IMR-90 (cell line): ENCODE results near the gene MED4. TPM values are rescaled to one million over a fixed set of nuclear protein-coding genes. Genes with fewer than 3 reads are reported as not detected.

ENCODE experiments used
- ATAC-seq: fragments of 200-7000 bp; cut with Tn5 transposase; 2 replicates; pipeline ENCODE4 v1.9.1; 2020; ENCODE audit warnings: low read depth, mild to moderate bottlenecking, moderate library complexity
- BruUV-seq: library from RNA; stranded (reverse); fragments of 400-500 nt; replicated peaks from 2 replicates; lab custom pipeline; 2021; lab: Mats Ljungman, UMichigan
- CTCF ChIA-PET: fragments of 300-600 bp; formaldehyde crosslinking; extraction: SDS; loops from one replicate; lab custom pipeline; 2021; ENCODE audit warnings: antibody characterized with exemption; lab: Yijun Ruan, JAX
- POLR2A ChIA-PET: fragments of 300-600 bp; sonication (Branson Sonifier 250); formaldehyde crosslinking; loops from one replicate; lab custom pipeline; 2022; ENCODE audit warnings: antibody characterized with exemption; ENCODE audit not compliant: unreplicated experiment; lab: Charles Lee
- DNase-seq: peaks from one replicate; pipeline ENCODE4 v3.0.0; 2013
- H2AFZ ChIP-seq: replicated peaks from 2 replicates; pipeline ENCODE3; 2013; ENCODE audit warnings: low read length, mild to moderate bottlenecking; ENCODE audit not compliant: poor library complexity
- H2AK5ac ChIP-seq: 2 replicates; pipeline ENCODE4 v1.6.1; 2013; ENCODE audit warnings: low read depth, low read length, inconsistent platforms
- H2AK9ac ChIP-seq: replicated peaks from 2 replicates; pipeline ENCODE3; 2013; ENCODE audit warnings: mild to moderate bottlenecking, low read depth, low read length, moderate library complexity; ENCODE audit not compliant: poor library complexity
- H2BK120ac ChIP-seq: 2 replicates; pipeline ENCODE4 v1.6.1; 2013; ENCODE audit warnings: low read depth, low read length, inconsistent platforms
- H2BK15ac ChIP-seq: 3 replicates; pipeline ENCODE4 v1.6.1; 2013; ENCODE audit warnings: low read depth, low read length, inconsistent platforms
- H2BK20ac ChIP-seq: 2 replicates; pipeline ENCODE4 v1.6.1; 2013; ENCODE audit warnings: low read depth, mild to moderate bottlenecking, inconsistent platforms, low read length, moderate library complexity
- H2BK5ac ChIP-seq: 2 replicates; pipeline ENCODE4 v1.6.1; 2013; ENCODE audit warnings: mild to moderate bottlenecking, low read depth, low read length, inconsistent platforms; ENCODE audit not compliant: poor library complexity, severe bottlenecking
- H3K14ac ChIP-seq: replicated peaks from 2 replicates; pipeline ENCODE4 v1.6.1; 2013; ENCODE audit warnings: low read depth, low read length, inconsistent platforms
- H3K18ac ChIP-seq: 2 replicates; pipeline ENCODE4 v1.6.1; 2013; ENCODE audit warnings: low read depth, low read length, control low read depth
- H3K23ac ChIP-seq: 2 replicates; pipeline ENCODE4 v1.6.1; 2013; ENCODE audit warnings: low read depth, low read length, inconsistent platforms
- H3K27ac ChIP-seq: 2 replicates; pipeline ENCODE4 v1.5.1; 2013; ENCODE audit warnings: mild to moderate bottlenecking, control low read depth, low read length; ENCODE audit not compliant: insufficient read depth
- H3K27me3 ChIP-seq: 2 replicates; pipeline ENCODE4 v1.6.1; 2013; ENCODE audit warnings: low read length; ENCODE audit not compliant: control insufficient read depth, insufficient read depth
- H3K36me3 ChIP-seq: 2 replicates; pipeline ENCODE4 v1.6.1; 2013; ENCODE audit warnings: low read length, mixed read lengths; ENCODE audit not compliant: control insufficient read depth, insufficient read depth
- H3K4ac ChIP-seq: 2 replicates; pipeline ENCODE4 v1.6.1; 2013; ENCODE audit warnings: low read depth, low read length, inconsistent platforms
- H3K4me1 ChIP-seq: 2 replicates; pipeline ENCODE4 v1.6.1; 2013; ENCODE audit warnings: low read length, mixed read lengths; ENCODE audit not compliant: control insufficient read depth, insufficient read depth
- H3K4me2 ChIP-seq: 2 replicates; pipeline ENCODE4 v1.6.1; 2013; ENCODE audit warnings: low read depth, mild to moderate bottlenecking, control low read depth, low read length, moderate library complexity
- H3K4me3 ChIP-seq: 2 replicates; pipeline ENCODE4 v1.5.1; 2013; ENCODE audit warnings: low read depth, mild to moderate bottlenecking, control low read depth, low read length, moderate library complexity; ENCODE audit not compliant: insufficient read depth
- H3K56ac ChIP-seq: 2 replicates; pipeline ENCODE4 v1.6.1; 2013; ENCODE audit warnings: low read length, inconsistent platforms; ENCODE audit not compliant: insufficient read depth; ENCODE audit errors: extremely low read depth
- H3K79me1 ChIP-seq, 2 experiments: 2 replicates each; pipeline ENCODE4 v1.6.1; 2013; ENCODE audit warnings: low read length in 2 of 2, inconsistent platforms in 1 of 2, low read depth in 1 of 2
- H3K9ac ChIP-seq: 2 replicates; pipeline ENCODE4 v1.6.1; 2013; ENCODE audit warnings: low read depth, low read length, control low read depth
- H3K9me1 ChIP-seq: 2 replicates; pipeline ENCODE4 v1.6.1; 2013; ENCODE audit warnings: low read length, inconsistent platforms; ENCODE audit not compliant: insufficient read depth
- H3K9me3 ChIP-seq: 2 replicates; pipeline ENCODE4 v1.6.1; 2013; ENCODE audit warnings: low read length; ENCODE audit not compliant: control insufficient read depth, insufficient read depth
- H4K20me1 ChIP-seq: 2 replicates; pipeline ENCODE4 v1.6.1; 2013; ENCODE audit warnings: low read length, inconsistent platforms; ENCODE audit not compliant: insufficient read depth
- H4K5ac ChIP-seq: 2 replicates; pipeline ENCODE4 v1.6.1; 2013; ENCODE audit warnings: mild to moderate bottlenecking, low read depth, low read length, control low read depth
- H4K8ac ChIP-seq, 2 experiments: 2 replicates each; pipeline ENCODE4 v1.6.1; 2013; ENCODE audit warnings: low read depth in 2 of 2, low read length in 2 of 2, control low read depth in 1 of 2, inconsistent platforms in 1 of 2
- H4K91ac ChIP-seq: 2 replicates; pipeline ENCODE4 v1.6.1; 2013; ENCODE audit warnings: low read depth, low read length, inconsistent platforms; ENCODE audit not compliant: insufficient read depth
- CHD1 ChIP-seq: IDR thresholded peaks from 2 replicates; pipeline ENCODE4 v1.6.1; 2012; ENCODE audit warnings: low read depth, low read length, improper control_type of control experiment
- FOS ChIP-seq: fragments of 150-350 bp; IDR thresholded peaks from 2 replicates; pipeline ENCODE4 v1.6.1; 2016; ENCODE audit warnings: low read depth, low read length
- MAZ ChIP-seq: IDR thresholded peaks from 2 replicates; pipeline ENCODE4 v1.6.1; 2012; ENCODE audit warnings: low read depth, mild to moderate bottlenecking, low read length, improper control_type of control experiment, moderate library complexity, borderline replicate concordance
- MXI1 ChIP-seq: IDR thresholded peaks from 2 replicates; pipeline ENCODE4 v1.6.1; 2012; ENCODE audit warnings: low read depth, mild to moderate bottlenecking, low read length, moderate library complexity, borderline replicate concordance
- POLR2A ChIP-seq: IDR thresholded peaks from 2 replicates; pipeline ENCODE4 v1.6.1; 2012; ENCODE audit warnings: mild to moderate bottlenecking, low read depth, low read length
- RAD21 ChIP-seq: IDR thresholded peaks from 2 replicates; pipeline ENCODE4 v1.6.1; 2012; ENCODE audit warnings: low read length, improper control_type of control experiment
- RCOR1 ChIP-seq: IDR thresholded peaks from 2 replicates; pipeline ENCODE4 v1.6.1; 2012; ENCODE audit warnings: mild to moderate bottlenecking, low read length, improper control_type of control experiment; ENCODE audit not compliant: insufficient replicate concordance
- RFX5 ChIP-seq: IDR thresholded peaks from 2 replicates; pipeline ENCODE4 v1.8.0; 2012; ENCODE audit warnings: low read depth, mild to moderate bottlenecking, low read length, moderate library complexity
- SMC3 ChIP-seq: fragments of 150-350 bp; IDR thresholded peaks from 2 replicates; pipeline ENCODE4 v1.6.1; 2016; ENCODE audit warnings: low read depth, mild to moderate bottlenecking, antibody characterized with exemption, low read length, moderate library complexity
- whole genome bisulfite sequencing, 2 experiments: methylation state at CpG; one replicate each; pipeline versions ENCODE4 v1.1.5 to v1.1.7; 2013; ENCODE audit warnings: missing lambda C conversion rate in 2 of 2; ENCODE audit not compliant: insufficient read length in 1 of 2; ENCODE audit errors: extremely low coverage in 2 of 2; 5-methylcytosine and 5-hydroxymethylcytosine counted together
- dilution Hi-C: fragments of 300-500 bp; cut with HindIII; formaldehyde crosslinking; loops from one replicate; pipeline ENCODE4 v1.14.3; 2018; ENCODE audit warnings: low sequenced_read_pairs; ENCODE audit not compliant: unreplicated experiment
- in situ Hi-C: fragments of 300-500 bp; cut with MboI; formaldehyde crosslinking; loops from 3 replicates; pipeline ENCODE4 v1.14.3; 2019; ENCODE audit warnings: low sequenced_read_pairs, inconsistent platforms, mixed read lengths
- intact Hi-C: fragments of 100-400 bp; cut with micrococcal nuclease; formaldehyde crosslinking; loops from 2 replicates; pipeline ENCODE4 v1.10.0; 2022
- polyA plus RNA-seq, 3 experiments: library from polyadenylated mRNA; depleted of rRNA; stranded (reverse); fragments of >200 nt; gene quantifications; 2 replicates each; pipeline ENCODE4 v1.2.3, GENCODE V29; 2012; ENCODE audit warnings: low replicate concordance in 1 of 3
- total RNA-seq: library from RNA; depleted of rRNA; stranded (reverse); fragments of >200 nt; gene quantifications from 2 replicates; pipeline ENCODE4 v1.2.3, GENCODE V29; 2012
- TF ChIP-seq, protein P1 (sequence below): fragments of 150-350 bp; IDR thresholded peaks from 2 replicates; pipeline ENCODE4 v1.6.1; 2016; ENCODE audit warnings: low read depth, mild to moderate bottlenecking, low read length, moderate library complexity, borderline replicate concordance
- TF ChIP-seq, protein P2 (sequence below): fragments of 150-350 bp; IDR thresholded peaks from 2 replicates; pipeline ENCODE4 v1.6.1; 2017; ENCODE audit warnings: mild to moderate bottlenecking, antibody characterized with exemption, low read length, low read depth
- TF ChIP-seq, protein P3 (sequence below): conservative IDR thresholded peaks from 2 replicates; pipeline ENCODE4 v1.5.1; 2012; ENCODE audit warnings: mild to moderate bottlenecking, low read depth, low read length, improper control_type of control experiment

The MED4 gene
- total and polyA plus RNA-seq, 2 of the 4 experiments (the other 2 are of a cell fraction), result 25.3 to 40.5 TPM

DNA sequence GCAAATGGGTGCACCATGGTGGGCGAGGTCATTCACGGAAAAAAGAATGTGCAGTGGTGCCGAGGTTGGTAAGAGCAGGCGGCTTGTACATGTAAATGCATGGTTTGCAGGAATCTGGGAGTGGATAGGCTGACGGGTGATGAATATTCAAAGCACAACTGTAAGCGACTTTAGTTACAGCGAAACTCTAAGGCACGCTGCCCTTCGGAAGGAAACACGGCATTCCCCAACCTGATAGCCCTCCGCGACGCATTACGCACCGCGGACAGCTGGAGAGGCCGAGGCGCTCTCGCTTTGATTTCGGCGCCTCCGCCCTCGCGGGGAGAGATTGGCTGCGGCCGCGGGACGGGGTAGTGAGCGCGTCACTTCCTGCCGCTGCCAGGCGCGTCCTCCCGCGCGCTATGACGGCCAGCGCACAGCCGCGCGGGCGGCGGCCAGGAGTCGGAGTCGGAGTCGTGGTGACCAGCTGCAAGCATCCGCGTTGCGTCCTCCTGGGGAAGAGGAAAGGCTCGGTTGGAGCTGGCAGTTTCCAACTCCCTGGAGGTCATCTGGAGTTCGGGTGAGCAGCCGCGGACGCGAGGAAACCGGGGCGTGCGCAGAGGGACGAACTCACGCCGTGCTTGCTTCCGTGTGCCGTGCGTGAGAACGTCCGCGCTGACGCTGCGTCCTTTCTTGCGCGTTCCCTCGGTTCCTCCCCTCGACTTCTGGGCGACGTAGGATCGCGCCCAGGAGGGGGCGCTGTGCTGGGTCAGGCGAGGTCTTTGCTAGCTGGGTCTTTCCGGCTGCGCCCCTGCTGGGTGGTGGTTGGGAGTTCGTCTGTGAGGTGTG is 57.3 kb downstream of the MED4 start, which contains the start of gene NUDT15:
Gene NUDT15 (plus strand): TSS at position 381 of the 828 bp plus-strand sequence. CDS start 21 bp downstream, at position 402.
- Histone ChIP-seq H3K4me2 (peak within 1 kb of the TSS; percentile 94), H2BK120ac (peak within 1 kb of the TSS; percentile 87), H3K4ac (peak within 1 kb of the TSS; percentile 96), H4K8ac (peak within 1 kb of the TSS; percentile 92 to 99), H4K91ac (peak within 1 kb of the TSS; percentile 95), H3K56ac (peak within 1 kb of the TSS; percentile 91), H3K36me3 (peaks cover 1% of the 10 kb centered on the region; the same call in 1 of the 2 replicates), H3K4me1 (peaks cover 2% of the 10 kb centered on the region; the same call in 1 of the 2 replicates), H2AK5ac (peak within 1 kb of the TSS; percentile 73), H3K14ac (peak within 1 kb of the TSS; percentile 97), H2BK20ac (peak within 1 kb of the TSS; percentile 53; the same call in 1 of the 2 replicates), H4K20me1 (peaks cover 3% of the 10 kb centered on the region; the same call in 1 of the 2 replicates), H3K9me1 (peaks cover 5% of the 10 kb centered on the region; the same call in 1 of the 2 replicates), H3K27ac (peak within 1 kb of the TSS; percentile 91), H3K23ac (peak within 1 kb of the TSS; percentile 95), H3K4me3 (peak within 1 kb of the TSS; percentile 78), H3K9ac (peak within 1 kb of the TSS; percentile 89), H4K5ac (peak within 1 kb of the TSS; percentile 96), H2AK9ac (peak within 1 kb of the TSS; percentile 91), H3K27me3 (no peaks in the 10 kb centered on the region), H3K18ac (peak within 1 kb of the TSS; percentile 81), H2AFZ (peak within 1 kb of the TSS; percentile 99), H3K9me3 (no peaks in the 10 kb centered on the region), H2BK15ac (peak within 1 kb of the TSS; percentile 24; the same call in 1 of the 3 replicates), H3K79me1 (peaks cover 10 to 29% of the 10 kb centered on the region in 2 experiments), H2BK5ac (peak within 1 kb of the TSS; percentile 89)
- no TSS peak for BruUV-seq
- intact Hi-C loops (loop anchor here (5.0 kb wide), 1 partner anchor 730 kb away; no protein-coding TSS in a partner anchor), dilution Hi-C loops (no loop called here), in situ Hi-C loops (no loop called here)
- WGBS, 2 experiments, result 0% methylated on average over 48 of the region's 82 CpGs; no CpG with 5 or more reads in 1 of the 2 experiments
- DNase-seq (peak; percentile 96), ATAC-seq (peak; percentile 98)
- ChIA-PET POLR2A (no interaction called here), CTCF (interaction anchor here (0.5 to 3.8 kb wide), 6 partner anchors 10 to 568 kb away, joined by 3 to 13 read pairs (median 4); no protein-coding TSS in a partner anchor)
- TF ChIP-seq FOS (0 out of 2 replicates have a peak, but pooled peaks have one; percentile 22), RFX5 (no peak), SMC3 (peak; percentile 36; the same call in 1 of the 2 replicates), POLR2A (peak; percentile 98), RAD21 (peak; percentile 48), MAZ (peak; percentile 5; the same call in 1 of the 2 replicates), MXI1 (peak; percentile 99), RCOR1 (peak; percentile 17), CHD1 (no peak)
- TF ChIP-seq, protein P1, sequence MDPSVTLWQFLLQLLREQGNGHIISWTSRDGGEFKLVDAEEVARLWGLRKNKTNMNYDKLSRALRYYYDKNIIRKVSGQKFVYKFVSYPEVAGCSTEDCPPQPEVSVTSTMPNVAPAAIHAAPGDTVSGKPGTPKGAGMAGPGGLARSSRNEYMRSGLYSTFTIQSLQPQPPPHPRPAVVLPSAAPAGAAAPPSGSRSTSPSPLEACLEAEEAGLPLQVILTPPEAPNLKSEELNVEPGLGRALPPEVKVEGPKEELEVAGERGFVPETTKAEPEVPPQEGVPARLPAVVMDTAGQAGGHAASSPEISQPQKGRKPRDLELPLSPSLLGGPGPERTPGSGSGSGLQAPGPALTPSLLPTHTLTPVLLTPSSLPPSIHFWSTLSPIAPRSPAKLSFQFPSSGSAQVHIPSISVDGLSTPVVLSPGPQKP, result no peak
- TF ChIP-seq, protein P2, sequence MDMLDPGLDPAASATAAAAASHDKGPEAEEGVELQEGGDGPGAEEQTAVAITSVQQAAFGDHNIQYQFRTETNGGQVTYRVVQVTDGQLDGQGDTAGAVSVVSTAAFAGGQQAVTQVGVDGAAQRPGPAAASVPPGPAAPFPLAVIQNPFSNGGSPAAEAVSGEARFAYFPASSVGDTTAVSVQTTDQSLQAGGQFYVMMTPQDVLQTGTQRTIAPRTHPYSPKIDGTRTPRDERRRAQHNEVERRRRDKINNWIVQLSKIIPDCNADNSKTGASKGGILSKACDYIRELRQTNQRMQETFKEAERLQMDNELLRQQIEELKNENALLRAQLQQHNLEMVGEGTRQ, result no peak
- TF ChIP-seq, protein P3, sequence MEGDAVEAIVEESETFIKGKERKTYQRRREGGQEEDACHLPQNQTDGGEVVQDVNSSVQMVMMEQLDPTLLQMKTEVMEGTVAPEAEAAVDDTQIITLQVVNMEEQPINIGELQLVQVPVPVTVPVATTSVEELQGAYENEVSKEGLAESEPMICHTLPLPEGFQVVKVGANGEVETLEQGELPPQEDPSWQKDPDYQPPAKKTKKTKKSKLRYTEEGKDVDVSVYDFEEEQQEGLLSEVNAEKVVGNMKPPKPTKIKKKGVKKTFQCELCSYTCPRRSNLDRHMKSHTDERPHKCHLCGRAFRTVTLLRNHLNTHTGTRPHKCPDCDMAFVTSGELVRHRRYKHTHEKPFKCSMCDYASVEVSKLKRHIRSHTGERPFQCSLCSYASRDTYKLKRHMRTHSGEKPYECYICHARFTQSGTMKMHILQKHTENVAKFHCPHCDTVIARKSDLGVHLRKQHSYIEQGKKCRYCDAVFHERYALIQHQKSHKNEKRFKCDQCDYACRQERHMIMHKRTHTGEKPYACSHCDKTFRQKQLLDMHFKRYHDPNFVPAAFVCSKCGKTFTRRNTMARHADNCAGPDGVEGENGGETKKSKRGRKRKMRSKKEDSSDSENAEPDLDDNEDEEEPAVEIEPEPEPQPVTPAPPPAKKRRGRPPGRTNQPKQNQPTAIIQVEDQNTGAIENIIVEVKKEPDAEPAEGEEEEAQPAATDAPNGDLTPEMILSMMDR, result peak; percentile 99
